Esophagus muscularis mucosa (tissue), 4 donors: ENCODE results near the gene CLDN24.

Source experiments
- CTCF ChIP-seq, 3 experiments: fragments of 200-600 bp in 2 of 3; fragments of 450-650 bp in 1 of 3; sonication (generic) in 2 of 3; IDR thresholded peaks; one replicate each; pipeline ENCODE4 v1.5.1; 2017 to 2019; ENCODE audit warnings: antibody characterized with exemption in 3 of 3, mild to moderate bottlenecking in 2 of 3, moderate library complexity in 1 of 3
- EP300 ChIP-seq: sonication (generic); formaldehyde crosslinking; IDR thresholded peaks from one replicate; pipeline ENCODE4 v1.6.1; 2017; ENCODE audit warnings: antibody characterized with exemption
- POLR2A ChIP-seq: fragments of 450-650 bp; IDR thresholded peaks from one replicate; pipeline ENCODE4 v1.6.1; 2017; ENCODE audit warnings: antibody characterized with exemption, moderate library complexity, mild to moderate bottlenecking, low read depth
- POLR2AphosphoS5 ChIP-seq, 2 donors: sonication (generic); formaldehyde crosslinking; IDR thresholded peaks; one replicate each; pipeline ENCODE4 v1.6.1; 2017; ENCODE audit warnings: antibody characterized with exemption in 2 of 2

- TF ChIP-seq CTCF (IDR thresholded peaks at IDR 0.05) = no peak
- no peak for TF ChIP-seq EP300
- no peak for TF ChIP-seq POLR2A
- TF ChIP-seq POLR2AphosphoS5 (IDR thresholded peaks at IDR 0.05) = no peak
Measured at GRCh38 chr4:183321516-183321915, 710 bp downstream of the CLDN24 start.
